ENCODE data around the gene DEAF1.

DNA sequence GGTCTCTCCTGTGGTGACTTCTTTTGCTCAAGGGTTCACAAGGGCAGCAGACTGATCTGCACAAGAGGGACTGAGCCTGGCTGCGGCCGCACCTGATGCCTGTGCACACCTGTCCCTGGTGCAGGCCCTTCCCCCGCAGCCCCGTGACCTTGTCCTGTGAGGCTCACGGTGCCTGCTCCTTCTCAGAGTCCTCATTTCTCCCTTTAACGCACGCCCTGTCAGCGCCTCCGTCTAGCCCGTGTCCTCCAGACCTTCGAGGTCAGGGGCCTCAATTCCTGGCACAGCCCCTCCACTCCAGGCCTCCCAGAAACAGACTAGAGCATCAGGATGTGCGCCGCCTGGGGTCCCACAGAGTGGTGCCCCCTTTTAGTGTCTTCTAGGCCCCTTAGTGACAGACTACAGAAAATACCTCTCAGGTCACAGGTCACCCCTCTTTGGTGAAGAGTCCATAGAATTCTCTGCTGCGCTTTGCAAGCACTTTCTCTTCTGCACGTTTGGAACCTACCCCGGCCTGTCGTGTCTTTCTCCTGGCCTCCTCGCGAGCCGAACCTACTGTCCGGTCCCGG lies 59.0 kb downstream of the DEAF1 start:
- TF ChIP-seq POLR2A (IDR thresholded peaks at IDR 0.05): no peak
- TF ChIP-seq, protein P1, sequence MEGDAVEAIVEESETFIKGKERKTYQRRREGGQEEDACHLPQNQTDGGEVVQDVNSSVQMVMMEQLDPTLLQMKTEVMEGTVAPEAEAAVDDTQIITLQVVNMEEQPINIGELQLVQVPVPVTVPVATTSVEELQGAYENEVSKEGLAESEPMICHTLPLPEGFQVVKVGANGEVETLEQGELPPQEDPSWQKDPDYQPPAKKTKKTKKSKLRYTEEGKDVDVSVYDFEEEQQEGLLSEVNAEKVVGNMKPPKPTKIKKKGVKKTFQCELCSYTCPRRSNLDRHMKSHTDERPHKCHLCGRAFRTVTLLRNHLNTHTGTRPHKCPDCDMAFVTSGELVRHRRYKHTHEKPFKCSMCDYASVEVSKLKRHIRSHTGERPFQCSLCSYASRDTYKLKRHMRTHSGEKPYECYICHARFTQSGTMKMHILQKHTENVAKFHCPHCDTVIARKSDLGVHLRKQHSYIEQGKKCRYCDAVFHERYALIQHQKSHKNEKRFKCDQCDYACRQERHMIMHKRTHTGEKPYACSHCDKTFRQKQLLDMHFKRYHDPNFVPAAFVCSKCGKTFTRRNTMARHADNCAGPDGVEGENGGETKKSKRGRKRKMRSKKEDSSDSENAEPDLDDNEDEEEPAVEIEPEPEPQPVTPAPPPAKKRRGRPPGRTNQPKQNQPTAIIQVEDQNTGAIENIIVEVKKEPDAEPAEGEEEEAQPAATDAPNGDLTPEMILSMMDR (IDR thresholded peaks at IDR 0.05): no peak

All from lower leg skin (tissue), 3 donors.